ENCODE measurements around the gene DUSP14. TPM values are rescaled to one million over a fixed set of nuclear protein-coding genes. Genes with fewer than 3 reads are reported as not detected.

DUSP14 gene, protein sequence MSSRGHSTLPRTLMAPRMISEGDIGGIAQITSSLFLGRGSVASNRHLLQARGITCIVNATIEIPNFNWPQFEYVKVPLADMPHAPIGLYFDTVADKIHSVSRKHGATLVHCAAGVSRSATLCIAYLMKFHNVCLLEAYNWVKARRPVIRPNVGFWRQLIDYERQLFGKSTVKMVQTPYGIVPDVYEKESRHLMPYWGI
- 44.6 to 52.2 TPM (median 47.5 TPM) in 5 replicates for total RNA-seq (2022; extraction: Qiagen RNA extraction)

GRCh38 chr17:37489197-37490001 lies at the start of gene DUSP14:
TSS of gene DUSP14 (plus strand) at chr17:37489891. CDS start at chr17:37512273, 22,382 bp downstream.

Other genes with a start within 250 kb of the DUSP14 start
- not detected in 5 replicates for gene C17orf78, start 113.9 kb upstream of the DUSP14 start, total RNA-seq (2022; extraction: Qiagen RNA extraction)
- 44.6 to 55.0 TPM (median 49.0 TPM) in 5 replicates for gene ACACA, start 83.1 kb upstream of the DUSP14 start, total RNA-seq (2022; extraction: Qiagen RNA extraction)
- 10.5 to 15.2 TPM (median 13.3 TPM) in 5 replicates for gene TADA2A, start 83.0 kb upstream of the DUSP14 start, total RNA-seq (2022; extraction: Qiagen RNA extraction)
- 12.1 to 17.9 TPM (median 15.5 TPM) in 5 replicates for gene SYNRG, start 119.5 kb downstream of the DUSP14 start, total RNA-seq (2022; extraction: Qiagen RNA extraction)
- 28.2 to 33.3 TPM (median 30.4 TPM) in 5 replicates for gene DDX52, start 153.6 kb downstream of the DUSP14 start, total RNA-seq (2022; extraction: Qiagen RNA extraction)

All from A549 treated with dexamethasone at 1 μM for 4 hours (cell line).